CD14-positive monocyte (primary cell): ENCODE results near the gene FSTL3. TPM values are rescaled to one million over a fixed set of nuclear protein-coding genes. Genes with fewer than 3 reads are reported as not detected.
A peak's percentile ranks its signal among the peaks of the same experiment; 100 is the strongest.

Experiments
- DNase-seq, 3 donors: peaks; one replicate each; pipeline ENCODE4 v3.0.0-alpha.2; 2011 to 2022
- H2AFZ ChIP-seq: 2 replicates; pipeline ENCODE4 v1.6.0; 2012; ENCODE audit warnings: mild to moderate bottlenecking, low read depth, low read length, inconsistent platforms; ENCODE audit not compliant: insufficient read depth, poor library complexity, severe bottlenecking
- H3K27ac ChIP-seq, 2 donors: 1 replicate in 1 of 2; 2 replicates in 1 of 2; pipeline ENCODE4 v1.5.1; 2012 to 2013; ENCODE audit warnings: low read length in 2 of 2, control low read depth in 1 of 2, inconsistent platforms in 1 of 2, low read depth in 1 of 2, mild to moderate bottlenecking in 1 of 2
- H3K27me3 ChIP-seq, 2 donors: one replicate each; pipeline versions ENCODE4 v1.6.0 to v1.6.1; 2011 to 2013; ENCODE audit warnings: low read length in 2 of 2; ENCODE audit not compliant: control insufficient read depth in 2 of 2, insufficient read depth in 2 of 2
- H3K36me3 ChIP-seq, 2 donors: replicated peaks in 1 of 2; 1 replicate in 1 of 2; 2 replicates in 1 of 2; pipeline versions ENCODE4 v1.5.1 to v1.6.1; 2012 to 2013; ENCODE audit warnings: low read length in 2 of 2, control low read depth in 1 of 2, inconsistent platforms in 1 of 2, mild to moderate bottlenecking in 1 of 2; ENCODE audit not compliant: insufficient read depth in 2 of 2, control insufficient read depth in 1 of 2
- H3K4me1 ChIP-seq, 2 donors: 1 replicate in 1 of 2; 2 replicates in 1 of 2; pipeline versions ENCODE4 v1.5.1 to v1.6.1; 2012 to 2013; ENCODE audit warnings: low read length in 2 of 2, control low read depth in 1 of 2, inconsistent platforms in 1 of 2, mild to moderate bottlenecking in 1 of 2, moderate library complexity in 1 of 2; ENCODE audit not compliant: insufficient read depth in 2 of 2, control insufficient read depth in 1 of 2
- H3K4me2 ChIP-seq: replicated peaks from 2 replicates; pipeline ENCODE3; 2012; ENCODE audit warnings: low read length, moderate library complexity, mild to moderate bottlenecking; ENCODE audit not compliant: poor library complexity, severe bottlenecking; ENCODE audit errors: extremely low read depth
- H3K4me3 ChIP-seq, 3 experiments: fragments of 200-600 bp in 1 of 3; sonication (generic) in 1 of 3; replicated peaks in 1 of 3; 1 replicate in 2 of 3; 2 replicates in 1 of 3; pipeline ENCODE4 v1.5.1; 2011 to 2013; ENCODE audit warnings: low read length in 3 of 3, mild to moderate bottlenecking in 3 of 3, control low read depth in 2 of 3, low read depth in 2 of 3, inconsistent platforms in 1 of 3, moderate library complexity in 1 of 3
- H3K79me2 ChIP-seq: 2 replicates; pipeline ENCODE4 v1.6.0; 2012; ENCODE audit warnings: mild to moderate bottlenecking, control low read depth, inconsistent platforms, low read length, moderate library complexity; ENCODE audit not compliant: insufficient read depth
- H3K9ac ChIP-seq: 2 replicates; pipeline ENCODE4 v1.6.0; 2017; ENCODE audit warnings: low read length, mild to moderate bottlenecking; ENCODE audit not compliant: insufficient read depth, poor library complexity, severe bottlenecking
- H3K9me3 ChIP-seq, 2 donors: replicated peaks in 1 of 2; 1 replicate in 1 of 2; 2 replicates in 1 of 2; pipeline versions ENCODE4 v1.5.1 to v1.6.1; 2012 to 2013; ENCODE audit warnings: low read length in 2 of 2, control low read depth in 1 of 2; ENCODE audit not compliant: control insufficient read depth in 1 of 2, insufficient read depth in 1 of 2
- H4K20me1 ChIP-seq: 2 replicates; pipeline ENCODE4 v1.6.0; 2012; ENCODE audit warnings: mild to moderate bottlenecking, low read length, control low read depth, moderate library complexity; ENCODE audit not compliant: insufficient read depth
- H3K27ac Mint-ChIP-seq, 7 donors: one replicate each; pipeline ENCODE4 v1.8.0; 2020; ENCODE audit warnings: mild to moderate bottlenecking in 7 of 7, mixed read lengths in 7 of 7, moderate library complexity in 6 of 7, inconsistent platforms in 2 of 7
- H3K27me3 Mint-ChIP-seq, 3 donors: one replicate each; pipeline ENCODE4 v1.8.0; 2021 to 2022; ENCODE audit warnings: low read depth in 3 of 3, mild to moderate bottlenecking in 3 of 3, mixed read lengths in 3 of 3, moderate library complexity in 3 of 3, inconsistent platforms in 1 of 3
- H3K36me3 Mint-ChIP-seq, 2 donors: one replicate each; pipeline ENCODE4 v1.8.0; 2020; ENCODE audit warnings: mixed read lengths in 2 of 2, inconsistent platforms in 1 of 2, mild to moderate bottlenecking in 1 of 2
- H3K4me1 Mint-ChIP-seq: one replicate; pipeline ENCODE4 v1.8.0; 2020; ENCODE audit warnings: mild to moderate bottlenecking, mixed read lengths
- H3K4me3 Mint-ChIP-seq, 2 donors: one replicate each; pipeline ENCODE4 v1.8.0; 2020; ENCODE audit warnings: mild to moderate bottlenecking in 2 of 2, mixed read lengths in 2 of 2, moderate library complexity in 1 of 2
- H3K9me3 Mint-ChIP-seq, 7 donors: one replicate each; pipeline ENCODE4 v1.8.0; 2020 to 2022; ENCODE audit warnings: mixed read lengths in 7 of 7, mild to moderate bottlenecking in 6 of 7, moderate library complexity in 6 of 7, inconsistent platforms in 2 of 7
- CTCF ChIP-seq: fragments of 200-600 bp; IDR thresholded peaks from one replicate; pipeline ENCODE4 v1.8.0; 2022; ENCODE audit warnings: antibody characterized with exemption, mild to moderate bottlenecking
- WGBS: methylation state at CpG from one replicate; pipeline ENCODE4 v1.1.5; 2013; ENCODE audit warnings: missing lambda C conversion rate; ENCODE audit not compliant: insufficient coverage; 5-methylcytosine and 5-hydroxymethylcytosine counted together
- intact Hi-C, 2 donors: fragments of 100-400 bp; cut with micrococcal nuclease; formaldehyde crosslinking; loops; one replicate each; pipeline versions ENCODE4 v1.15.0 to v1.15.1; 2023
- polyA plus RNA-seq, 3 donors: library from polyadenylated mRNA; depleted of rRNA in 1 of 3; unstranded in 2 of 3; stranded (reverse) in 1 of 3; fragments of 300-500 nt in 2 of 3; fragments of >200 nt in 1 of 3; fragmentation: Illumina TruSeq in 2 of 3; gene quantifications; 1 replicate in 2 of 3; 2 replicates in 1 of 3; pipeline ENCODE4 v1.2.3, GENCODE V29; 2012 to 2021

FSTL3 gene
- polyA plus RNA-seq, 3 donors = 2.5 to 42.1 (median 5.2) TPM

GRCh38 chr19:679418-680286 lies 3.5 kb downstream of the FSTL3 start:
- Histone ChIP-seq H4K20me1 (no peaks in the 10 kb centered on the region), H3K4me1 (peaks cover 42 to 52% of the 10 kb centered on the region in 2 donors), H3K9me3 (no peaks in the 10 kb centered on the region), H3K79me2 (peaks cover 10% of the 10 kb centered on the region), H3K36me3 (no peaks in the 10 kb centered on the region), H3K27ac (peak overlapping the region; percentile 32 to 96), H2AFZ (peak overlapping the region; percentile 61), H3K9ac (peak overlapping the region; percentile 86), H3K4me2 (peak overlapping the region; percentile 88), H3K4me3 (peak overlapping the region; percentile 45 to 76 (median 50)), H3K27me3 (peaks cover 0 to 28% of the 10 kb centered on the region in 2 donors)
- peak overlapping the region; percentile 73 to 78 for H3K4me3 Mint-ChIP-seq
- H3K27ac Mint-ChIP-seq = peak overlapping the region in 5 of 7 donors; percentile 56 to 90 (median 75)
- no peak for TF ChIP-seq CTCF
- DNase-seq = peak; percentile 42 to 76 (median 65)
- H3K9me3 Mint-ChIP-seq = peaks cover 0 to 3% (median 2%) of the 10 kb centered on the region in 7 donors
- H3K27me3 Mint-ChIP-seq = peaks cover 13 to 40% (median 29%) of the 10 kb centered on the region in 3 donors
- WGBS = 3% methylated on average over 39 of the region's 69 CpGs
- H3K36me3 Mint-ChIP-seq = peaks cover 0 to 4% of the 10 kb centered on the region in 2 donors
- intact Hi-C loops = loop anchor here (1.0 to 2.0 kb wide), 3 partner anchors 14 to 25 kb away; partner anchors contain the start of gene RNF126 (in 1 of the 2)
- H3K4me1 Mint-ChIP-seq = peaks cover 42% of the 10 kb centered on the region

GRCh38 chr19:680287-681028 lies 4.3 kb downstream of the FSTL3 start:
- H3K27ac Mint-ChIP-seq = peak overlapping the region; percentile 98 to 100 (median 100)
- H4K20me1 ChIP-seq = no peaks in the 10 kb centered on the region
- H3K27ac ChIP-seq = peak overlapping the region; percentile 91 to 96
- no peaks in the 10 kb centered on the region for H3K36me3 ChIP-seq
- H3K79me2 ChIP-seq = peaks cover 10% of the 10 kb centered on the region
- peak overlapping the region; percentile 90 to 97 for H3K4me3 Mint-ChIP-seq
- TF ChIP-seq CTCF = peak; percentile 44
- H3K9ac ChIP-seq = peak overlapping the region; percentile 86
- peaks cover 37% of the 10 kb centered on the region for H3K4me1 Mint-ChIP-seq
- peak; percentile 97 to 99 (median 99) for DNase-seq
- peaks cover 0 to 4% of the 10 kb centered on the region in 2 donors for H3K36me3 Mint-ChIP-seq
- H3K9me3 Mint-ChIP-seq = peaks cover 0 to 3% (median 2%) of the 10 kb centered on the region in 7 donors
- H3K9me3 ChIP-seq = no peaks in the 10 kb centered on the region
- H3K4me3 ChIP-seq = peak overlapping the region; percentile 45 to 76 (median 53)
- peaks cover 5 to 32% (median 22%) of the 10 kb centered on the region in 3 donors for H3K27me3 Mint-ChIP-seq
- peak overlapping the region; percentile 88 for H3K4me2 ChIP-seq
- H2AFZ ChIP-seq = peak overlapping the region; percentile 61
- under 1% methylated on average over 68 of the region's 70 CpGs for WGBS
- H3K27me3 ChIP-seq = peaks cover 0 to 20% of the 10 kb centered on the region in 2 donors
- intact Hi-C loops = loop anchor here (1.0 to 2.0 kb wide), 3 partner anchors 18 to 24 kb away; partner anchors contain the start of gene RNF126 (in 1 of the 2)
- peaks cover 39 to 48% of the 10 kb centered on the region in 2 donors for H3K4me1 ChIP-seq
